ENCODE measurements around the gene CDC42.

The CDC42 gene

GRCh38 chr1:22075718-22076117 lies 23.2 kb downstream of the CDC42 start:
- no peak for TF ChIP-seq CTCF (IDR thresholded peaks at IDR 0.05; ENCODE audit: control extremely low read depth, extremely low read depth, low read depth, missing control alignments)
- ChIA-PET CTCF (interaction anchor here (0.8 to 1.0 kb wide), 2 partner anchors 18 to 20 kb away, joined by 3 read pairs; no protein-coding TSS in a partner anchor), POLR2A (no interaction called here)
- no peak for DNase-seq (ENCODE audit: extremely low spot score)

GRCh38 chr1:22076346-22076745 lies 23.8 kb downstream of the CDC42 start:
- ChIA-PET POLR2A (no interaction called here), CTCF (interaction anchor here (0.8 to 1.0 kb wide), 2 partner anchors 18 to 21 kb away, joined by 3 read pairs; no protein-coding TSS in a partner anchor)
- no peak for DNase-seq (ENCODE audit: extremely low spot score)
- no peak for TF ChIP-seq CTCF (IDR thresholded peaks at IDR 0.05; ENCODE audit: control extremely low read depth, extremely low read depth, low read depth, missing control alignments)

- TF ChIP-seq CTCF (IDR thresholded peaks at IDR 0.05; ENCODE audit: control extremely low read depth, extremely low read depth, low read depth, missing control alignments) = no peak
- ChIA-PET POLR2A (no interaction called here), CTCF (interaction anchor here (1.0 kb wide), 1 partner anchor 25 kb away, joined by 3 read pairs; the partner anchor contains the start of gene CDC42)
- DNase-seq (ENCODE audit: extremely low spot score) = no peak
Observed at GRCh38 chr1:22077728-22078127, 25.2 kb downstream of the CDC42 start.

- CTCF ChIA-PET = no interaction called here
- no peak for DNase-seq (ENCODE audit: extremely low spot score)
Observed at GRCh38 chr1:22078133-22078532, 25.6 kb downstream of the CDC42 start.

GRCh38 chr1:22080191-22080590 lies 27.7 kb downstream of the CDC42 start:
- ChIA-PET CTCF (interaction anchor here (0.8 to 2.8 kb wide), 5 partner anchors 9 to 40 kb away, joined by 3 to 7 read pairs (median 3); no protein-coding TSS in a partner anchor), POLR2A (no interaction called here)
- no peak for DNase-seq (ENCODE audit: extremely low spot score)
- TF ChIP-seq CTCF (IDR thresholded peaks at IDR 0.05; ENCODE audit: control extremely low read depth, extremely low read depth, low read depth, missing control alignments) = no peak

More at GRCh38 chr1:22078133-22078532, 25.6 kb downstream of the CDC42 start:
- no peak for TF ChIP-seq CTCF (IDR thresholded peaks at IDR 0.05; ENCODE audit: control extremely low read depth, extremely low read depth, low read depth, missing control alignments)
- POLR2A ChIA-PET = no interaction called here

GRCh38 chr1:22088331-22088730 lies 35.8 kb downstream of the CDC42 start:
- TF ChIP-seq CTCF (IDR thresholded peaks at IDR 0.05; ENCODE audit: control extremely low read depth, extremely low read depth, low read depth, missing control alignments) = no peak
- ChIA-PET CTCF (interaction anchor here (1.0 to 1.7 kb wide), 3 partner anchors 12 to 22 kb away, joined by 3 to 4 read pairs (median 3); no protein-coding TSS in a partner anchor), POLR2A (interaction anchor here (0.8 kb wide), 1 partner anchor 35 kb away, joined by 4 read pairs; the partner anchor contains the start of gene CDC42)
- no peak for DNase-seq (ENCODE audit: extremely low spot score)
